ENCODE results near the gene ATG4C.
"Not testable (repeated sequence)": the region's sequence is repeated elsewhere in the genome, so short reads cannot be mapped to it uniquely, and the experiment has no call there.

- not testable (repeated sequence) for TF ChIP-seq POLR2AphosphoS5 (IDR thresholded peaks at IDR 0.05; ENCODE audit: insufficient read depth, low read depth, low read length); CTCF (IDR thresholded peaks at IDR 0.05; ENCODE audit: extremely low read depth in 1 of 2, insufficient read depth in 1 of 2, low read depth in 1 of 2, low read length in 2 of 2); POLR2A (IDR thresholded peaks at IDR 0.05; ENCODE audit: low read depth, low read length); JUN (IDR thresholded peaks at IDR 0.05; ENCODE audit: borderline replicate concordance, insufficient read depth, insufficient read length, low read depth); FOS (IDR thresholded peaks at IDR 0.05; ENCODE audit: borderline replicate concordance, insufficient read depth, low read length); EZH2 (IDR thresholded peaks at IDR 0.05; ENCODE audit: borderline replicate concordance, low read depth, low read length, severe bottlenecking)
Measured at GRCh38 chr1:62768551-62768950, 15.4 kb upstream of the ATG4C start.
